Measurements from ENCODE around the gene KAZN.

DNA sequence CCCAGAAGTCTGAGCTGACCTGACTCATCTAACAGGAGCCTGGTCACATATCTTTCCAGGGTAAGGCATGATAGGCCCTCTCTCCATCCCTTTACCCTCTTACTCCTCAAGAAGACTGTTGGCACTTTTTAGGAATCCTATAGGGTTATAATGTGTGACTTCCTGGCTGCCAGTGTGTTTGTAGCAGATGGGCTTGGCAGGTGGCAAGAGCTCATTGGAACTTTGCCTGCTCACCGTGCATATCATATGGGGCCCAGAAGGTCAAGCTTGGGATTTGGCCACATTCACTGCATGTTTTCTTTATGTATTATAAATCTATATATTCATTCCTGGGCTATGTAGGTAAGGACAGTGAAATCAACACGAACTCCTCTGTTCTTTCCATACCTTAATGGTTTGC is 5.2 kb downstream of the KAZN start:
- no peak for TF ChIP-seq CEBPB (IDR thresholded peaks at IDR 0.05)
- TF ChIP-seq NFE2L2 (conservative IDR thresholded peaks at IDR 0.05; ENCODE audit: low read length) = no peak
- TF ChIP-seq, protein P1, sequence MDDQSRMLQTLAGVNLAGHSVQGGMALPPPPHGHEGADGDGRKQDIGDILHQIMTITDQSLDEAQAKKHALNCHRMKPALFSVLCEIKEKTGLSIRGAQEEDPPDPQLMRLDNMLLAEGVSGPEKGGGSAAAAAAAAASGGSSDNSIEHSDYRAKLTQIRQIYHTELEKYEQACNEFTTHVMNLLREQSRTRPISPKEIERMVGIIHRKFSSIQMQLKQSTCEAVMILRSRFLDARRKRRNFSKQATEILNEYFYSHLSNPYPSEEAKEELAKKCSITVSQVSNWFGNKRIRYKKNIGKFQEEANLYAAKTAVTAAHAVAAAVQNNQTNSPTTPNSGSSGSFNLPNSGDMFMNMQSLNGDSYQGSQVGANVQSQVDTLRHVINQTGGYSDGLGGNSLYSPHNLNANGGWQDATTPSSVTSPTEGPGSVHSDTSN (IDR thresholded peaks at IDR 0.05) = no peak
- TF ChIP-seq, protein P2, sequence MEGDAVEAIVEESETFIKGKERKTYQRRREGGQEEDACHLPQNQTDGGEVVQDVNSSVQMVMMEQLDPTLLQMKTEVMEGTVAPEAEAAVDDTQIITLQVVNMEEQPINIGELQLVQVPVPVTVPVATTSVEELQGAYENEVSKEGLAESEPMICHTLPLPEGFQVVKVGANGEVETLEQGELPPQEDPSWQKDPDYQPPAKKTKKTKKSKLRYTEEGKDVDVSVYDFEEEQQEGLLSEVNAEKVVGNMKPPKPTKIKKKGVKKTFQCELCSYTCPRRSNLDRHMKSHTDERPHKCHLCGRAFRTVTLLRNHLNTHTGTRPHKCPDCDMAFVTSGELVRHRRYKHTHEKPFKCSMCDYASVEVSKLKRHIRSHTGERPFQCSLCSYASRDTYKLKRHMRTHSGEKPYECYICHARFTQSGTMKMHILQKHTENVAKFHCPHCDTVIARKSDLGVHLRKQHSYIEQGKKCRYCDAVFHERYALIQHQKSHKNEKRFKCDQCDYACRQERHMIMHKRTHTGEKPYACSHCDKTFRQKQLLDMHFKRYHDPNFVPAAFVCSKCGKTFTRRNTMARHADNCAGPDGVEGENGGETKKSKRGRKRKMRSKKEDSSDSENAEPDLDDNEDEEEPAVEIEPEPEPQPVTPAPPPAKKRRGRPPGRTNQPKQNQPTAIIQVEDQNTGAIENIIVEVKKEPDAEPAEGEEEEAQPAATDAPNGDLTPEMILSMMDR (IDR thresholded peaks at IDR 0.05) = no peak
- TF ChIP-seq, protein P3, sequence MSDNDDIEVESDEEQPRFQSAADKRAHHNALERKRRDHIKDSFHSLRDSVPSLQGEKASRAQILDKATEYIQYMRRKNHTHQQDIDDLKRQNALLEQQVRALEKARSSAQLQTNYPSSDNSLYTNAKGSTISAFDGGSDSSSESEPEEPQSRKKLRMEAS (IDR thresholded peaks at IDR 0.05) = no peak
- no peak for TF ChIP-seq NPAS2 (CRISPR knock-in tag; IDR thresholded peaks at IDR 0.05; ENCODE audit: borderline replicate concordance)
- no peak for TF ChIP-seq POLR2A (IDR thresholded peaks at IDR 0.05; ENCODE audit: low read length)

Measured in A549 (cell line).